ENCODE results near the gene MTMR2.

- TF ChIP-seq TAF1 (IDR thresholded peaks at IDR 0.05; ENCODE audit: low read depth, low read length), result no peak
- TF ChIP-seq POLR2A (IDR thresholded peaks at IDR 0.05; ENCODE audit: low read depth, low read length), result no peak
- no peak for TF ChIP-seq SPI1 (IDR thresholded peaks at IDR 0.05; ENCODE audit: low read depth, low read length)
These were observed 1.8 kb downstream of the MTMR2 start for GRCh38 chr11:95922099-95922498.
